ENCODE measurements around the gene TTLL5. TPM values are rescaled to one million over a fixed set of nuclear protein-coding genes. Genes with fewer than 3 reads are reported as not detected.

TTLL5 gene
- total and polyA plus RNA-seq, 2 of the 4 experiments (the other 2 are of a cell fraction), result 11.9 to 16.7 TPM

- in situ Hi-C loops (cut with MboI; ENCODE audit: low sequenced_read_pairs) (no loop called here), intact Hi-C loops (cut with micrococcal nuclease) (no loop called here), dilution Hi-C loops (cut with HindIII; ENCODE audit: low sequenced_read_pairs, unreplicated experiment) (no loop called here)
- no peak overlapping the region for H3K18ac ChIP-seq (ENCODE audit: low read depth, low read length)
- BruUV-seq (replicated peaks), result no TSS peak
- no peak overlapping the region for H3K9ac ChIP-seq (ENCODE audit: low read depth, low read length)
- peak overlapping the region in 1 of 2 experiments; percentile 15; a peak in 1 of 4 replicates for H4K8ac ChIP-seq (ENCODE audit: low read depth in 2 of 2, low read length in 2 of 2)
- H3K27me3 ChIP-seq (ENCODE audit: control insufficient read depth, insufficient read depth, low read length), result no peaks in the 10 kb centered on the region
- TF ChIP-seq RFX5 (IDR thresholded peaks at IDR 0.05; ENCODE audit: low read depth, low read length), result no peak
- TF ChIP-seq, protein P1, sequence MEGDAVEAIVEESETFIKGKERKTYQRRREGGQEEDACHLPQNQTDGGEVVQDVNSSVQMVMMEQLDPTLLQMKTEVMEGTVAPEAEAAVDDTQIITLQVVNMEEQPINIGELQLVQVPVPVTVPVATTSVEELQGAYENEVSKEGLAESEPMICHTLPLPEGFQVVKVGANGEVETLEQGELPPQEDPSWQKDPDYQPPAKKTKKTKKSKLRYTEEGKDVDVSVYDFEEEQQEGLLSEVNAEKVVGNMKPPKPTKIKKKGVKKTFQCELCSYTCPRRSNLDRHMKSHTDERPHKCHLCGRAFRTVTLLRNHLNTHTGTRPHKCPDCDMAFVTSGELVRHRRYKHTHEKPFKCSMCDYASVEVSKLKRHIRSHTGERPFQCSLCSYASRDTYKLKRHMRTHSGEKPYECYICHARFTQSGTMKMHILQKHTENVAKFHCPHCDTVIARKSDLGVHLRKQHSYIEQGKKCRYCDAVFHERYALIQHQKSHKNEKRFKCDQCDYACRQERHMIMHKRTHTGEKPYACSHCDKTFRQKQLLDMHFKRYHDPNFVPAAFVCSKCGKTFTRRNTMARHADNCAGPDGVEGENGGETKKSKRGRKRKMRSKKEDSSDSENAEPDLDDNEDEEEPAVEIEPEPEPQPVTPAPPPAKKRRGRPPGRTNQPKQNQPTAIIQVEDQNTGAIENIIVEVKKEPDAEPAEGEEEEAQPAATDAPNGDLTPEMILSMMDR (conservative IDR thresholded peaks at IDR 0.05; ENCODE audit: low read depth, low read length), result peak; percentile 30; the same call in 1 of the 2 replicates
- no peak for TF ChIP-seq BHLHE40 (IDR thresholded peaks at IDR 0.05; ENCODE audit: low read depth, low read length)
- TF ChIP-seq CEBPB (IDR thresholded peaks at IDR 0.05; ENCODE audit: low read depth, low read length), result peak; percentile 45
- TF ChIP-seq ELK1 (IDR thresholded peaks at IDR 0.05; ENCODE audit: borderline replicate concordance, low read depth, low read length), result no peak
- peak; percentile 4; the same call in 1 of the 2 replicates for TF ChIP-seq MAFK (IDR thresholded peaks at IDR 0.05; ENCODE audit: low read depth, low read length)
- peak; percentile 19; the same call in 1 of the 2 replicates for TF ChIP-seq RAD21 (IDR thresholded peaks at IDR 0.05; ENCODE audit: low read length)
- no peak overlapping the region for H2AK9ac ChIP-seq (replicated peaks; ENCODE audit: low read depth, low read length, poor library complexity)
- DNase-seq, result peak; percentile 86
- no peak overlapping the region for H3K4ac ChIP-seq (ENCODE audit: low read depth, low read length)
- H3K4me3 ChIP-seq (ENCODE audit: insufficient read depth, low read depth, low read length), result no peak overlapping the region
- H2AK5ac ChIP-seq (ENCODE audit: low read depth, low read length), result no peak overlapping the region
- peaks cover 14% of the 10 kb centered on the region for H3K4me1 ChIP-seq (ENCODE audit: control insufficient read depth, insufficient read depth, low read length)
- H4K20me1 ChIP-seq (ENCODE audit: insufficient read depth, low read length), result no peaks in the 10 kb centered on the region
- peak; percentile 74 for ATAC-seq (ENCODE audit: low read depth)
- ChIA-PET POLR2A (ENCODE audit: unreplicated experiment) (no interaction called here), CTCF (interaction anchor here (0.6 to 2.0 kb wide), 6 partner anchors 16 to 184 kb away, joined by 3 to 10 read pairs (median 4); no protein-coding TSS in a partner anchor)
- H4K5ac ChIP-seq (ENCODE audit: low read depth, low read length), result no peak overlapping the region
- H3K9me3 ChIP-seq (ENCODE audit: control insufficient read depth, insufficient read depth, low read length), result no peaks in the 10 kb centered on the region
- H3K9me1 ChIP-seq (ENCODE audit: insufficient read depth, low read length), result peaks cover 6% of the 10 kb centered on the region; the same call in 1 of the 2 replicates
- H3K4me2 ChIP-seq (ENCODE audit: low read depth, low read length), result no peak overlapping the region
- no peaks in the 10 kb centered on the region for H3K79me1 ChIP-seq (ENCODE audit: low read depth in 1 of 2, low read length in 2 of 2)
- no peak overlapping the region for H4K91ac ChIP-seq (ENCODE audit: insufficient read depth, low read depth, low read length)
- no peak overlapping the region for H2AFZ ChIP-seq (replicated peaks; ENCODE audit: low read length, poor library complexity)
- H3K27ac ChIP-seq (ENCODE audit: insufficient read depth, low read length), result no peak overlapping the region
- no peak overlapping the region for H3K56ac ChIP-seq (ENCODE audit: extremely low read depth, insufficient read depth, low read length)
- 27% methylated on average over 2 of the region's 6 CpGs; no CpG with 5 or more reads in 1 of the 2 experiments for WGBS, 2 experiments (ENCODE audit: extremely low coverage in 2 of 2, insufficient read length in 1 of 2)
- no peak overlapping the region for H2BK5ac ChIP-seq (ENCODE audit: low read depth, low read length, poor library complexity, severe bottlenecking)
- no peak overlapping the region for H3K23ac ChIP-seq (ENCODE audit: low read depth, low read length)
- no peak overlapping the region for H2BK20ac ChIP-seq (ENCODE audit: low read depth, low read length)
- no peaks in the 10 kb centered on the region for H3K36me3 ChIP-seq (ENCODE audit: control insufficient read depth, insufficient read depth, low read length)
- H2BK120ac ChIP-seq (ENCODE audit: low read depth, low read length), result peak overlapping the region; percentile 13; the same call in 1 of the 2 replicates
- H3K14ac ChIP-seq (replicated peaks; ENCODE audit: low read depth, low read length), result 0 out of 2 replicates have a peak overlapping the region, but pooled peaks have one; percentile 14
- no peak overlapping the region for H2BK15ac ChIP-seq (ENCODE audit: low read depth, low read length)
These were observed 223.2 kb downstream of the TTLL5 start for GRCh38 chr14:75884198-75884611.
